Mesendoderm (in vitro differentiated cells): Measurements from ENCODE around the gene FGA.

Experiments used
- DNase-seq: peaks from one replicate; pipeline ENCODE4 v3.0.0; 2013
- H2AK5ac ChIP-seq: 2 replicates; pipeline ENCODE4 v1.6.1; 2013; ENCODE audit warnings: low read length, inconsistent platforms
- H2BK120ac ChIP-seq: 2 replicates; pipeline ENCODE4 v1.6.1; 2013; ENCODE audit warnings: low read depth, mild to moderate bottlenecking, low read length, moderate library complexity, mixed read lengths
- H2BK15ac ChIP-seq: replicated peaks from 2 replicates; pipeline ENCODE4 v1.6.1; 2013; ENCODE audit warnings: low read depth, mild to moderate bottlenecking, moderate library complexity
- H2BK5ac ChIP-seq: 2 replicates; pipeline ENCODE4 v1.6.1; 2013; ENCODE audit warnings: low read length, inconsistent platforms
- H3K18ac ChIP-seq: 2 replicates; pipeline ENCODE4 v1.6.1; 2013; ENCODE audit warnings: mild to moderate bottlenecking, low read length, mixed read lengths
- H3K23ac ChIP-seq: one replicate; pipeline ENCODE4 v1.6.1; 2013; ENCODE audit warnings: low read length
- H3K27ac ChIP-seq: 2 replicates; pipeline ENCODE4 v1.5.1; 2013; ENCODE audit warnings: low read depth, mild to moderate bottlenecking, inconsistent platforms, low read length, moderate library complexity
- H3K27me3 ChIP-seq: 2 replicates; pipeline ENCODE4 v1.6.1; 2013; ENCODE audit warnings: low read length, control low read depth, mild to moderate bottlenecking, inconsistent platforms; ENCODE audit not compliant: insufficient read depth, poor library complexity
- H3K36me3 ChIP-seq: 2 replicates; pipeline ENCODE4 v1.6.1; 2013; ENCODE audit warnings: low read length, inconsistent platforms; ENCODE audit not compliant: control insufficient read depth, insufficient read depth
- H3K4ac ChIP-seq: one replicate; pipeline ENCODE4 v1.6.1; 2013; ENCODE audit warnings: low read depth, mild to moderate bottlenecking, low read length, moderate library complexity
- H3K4me1 ChIP-seq: 2 replicates; pipeline ENCODE4 v1.6.1; 2013; ENCODE audit warnings: low read depth, low read length, inconsistent platforms; ENCODE audit not compliant: control insufficient read depth
- H3K4me2 ChIP-seq: 2 replicates; pipeline ENCODE4 v1.6.1; 2013; ENCODE audit warnings: low read length
- H3K4me3 ChIP-seq: 2 replicates; pipeline ENCODE4 v1.5.1; 2013; ENCODE audit warnings: mild to moderate bottlenecking, low read length
- H3K56ac ChIP-seq: one replicate; pipeline ENCODE4 v1.6.1; 2013; ENCODE audit warnings: low read length
- H3K79me1 ChIP-seq: 2 replicates; pipeline ENCODE4 v1.6.1; 2013; ENCODE audit warnings: low read length, inconsistent platforms
- H3K79me2 ChIP-seq: 2 replicates; pipeline ENCODE4 v1.6.1; 2013; ENCODE audit warnings: mild to moderate bottlenecking, low read length; ENCODE audit not compliant: control insufficient read depth, insufficient read depth
- H3K9ac ChIP-seq: 2 replicates; pipeline ENCODE4 v1.6.1; 2013; ENCODE audit warnings: low read length, inconsistent platforms
- H4K5ac ChIP-seq: one replicate; pipeline ENCODE4 v1.6.1; 2013; ENCODE audit warnings: low read length
- H4K8ac ChIP-seq: one replicate; pipeline ENCODE4 v1.6.1; 2013; ENCODE audit warnings: low read depth, mild to moderate bottlenecking, control low read depth, low read length, moderate library complexity
- WGBS: extraction: QIAGEN DNeasy Blood & Tissue Kit; methylation state at CpG from one replicate; pipeline ENCODE4 v1.1.7; 2013; ENCODE audit warnings: low lambda C conversion rate, missing lambda C conversion rate; ENCODE audit not compliant: insufficient coverage; ENCODE audit errors: extremely low coverage; 5-methylcytosine and 5-hydroxymethylcytosine counted together

Gene FGA

GRCh38 chr4:154569584-154569983 lies 21.0 kb downstream of the FGA start:
- Histone ChIP-seq H3K4me2 (no peak overlapping the region), H3K9ac (no peak overlapping the region), H2BK120ac (no peak overlapping the region), H3K36me3 (no peaks in the 10 kb centered on the region), H3K27ac (no peak overlapping the region), H3K4me3 (no peak overlapping the region), H3K23ac (no peak overlapping the region), H3K27me3 (no peaks in the 10 kb centered on the region), H3K4ac (no peak overlapping the region), H3K79me1 (no peaks in the 10 kb centered on the region), H2AK5ac (no peak overlapping the region), H3K79me2 (no peaks in the 10 kb centered on the region), H2BK5ac (no peak overlapping the region), H4K5ac (no peak overlapping the region), H3K56ac (no peak overlapping the region), H3K4me1 (no peaks in the 10 kb centered on the region), H4K8ac (no peak overlapping the region), H2BK15ac (no peak overlapping the region), H3K18ac (no peak overlapping the region)
- DNase-seq, result no peak
- WGBS, result no CpG with 5 or more reads among the region's 5 CpGs

GRCh38 chr4:154569028-154569427 lies 21.5 kb downstream of the FGA start:
- H3K79me1 ChIP-seq, result no peaks in the 10 kb centered on the region

GRCh38 chr4:154566639-154567204 lies 23.8 kb downstream of the FGA start:
- H4K8ac ChIP-seq, result no peak overlapping the region
- no peak overlapping the region for H2AK5ac ChIP-seq
- no peaks in the 10 kb centered on the region for H3K36me3 ChIP-seq
- no peaks in the 10 kb centered on the region for H3K4me1 ChIP-seq
- H2BK15ac ChIP-seq, result no peak overlapping the region
- H3K27ac ChIP-seq, result no peak overlapping the region
- no CpG with 5 or more reads among the region's 5 CpGs for whole genome bisulfite sequencing
- no peak overlapping the region for H3K23ac ChIP-seq
- no peaks in the 10 kb centered on the region for H3K27me3 ChIP-seq
- DNase-seq, result no peak
- no peaks in the 10 kb centered on the region for H3K79me2 ChIP-seq
- no peak overlapping the region for H3K4me3 ChIP-seq
- no peak overlapping the region for H3K9ac ChIP-seq
- no peak overlapping the region for H3K4me2 ChIP-seq
- no peaks in the 10 kb centered on the region for H3K79me1 ChIP-seq
- no peak overlapping the region for H2BK5ac ChIP-seq
- H3K56ac ChIP-seq, result no peak overlapping the region
- no peak overlapping the region for H4K5ac ChIP-seq
- H3K18ac ChIP-seq, result no peak overlapping the region
- H2BK120ac ChIP-seq, result no peak overlapping the region
- H3K4ac ChIP-seq, result no peak overlapping the region

More at GRCh38 chr4:154569028-154569427, 21.5 kb downstream of the FGA start:
- WGBS, result no CpG with 5 or more reads among the region's 3 CpGs
- H3K4me1 ChIP-seq, result no peaks in the 10 kb centered on the region
- no peak overlapping the region for H2BK120ac ChIP-seq
- no peak overlapping the region for H3K18ac ChIP-seq
- no peak overlapping the region for H3K4me3 ChIP-seq
- no peak overlapping the region for H4K8ac ChIP-seq
- no peak overlapping the region for H3K9ac ChIP-seq
- H3K36me3 ChIP-seq, result no peaks in the 10 kb centered on the region
- H3K27ac ChIP-seq, result no peak overlapping the region
- H3K4ac ChIP-seq, result no peak overlapping the region
- no peak overlapping the region for H4K5ac ChIP-seq
- no peak overlapping the region for H3K23ac ChIP-seq
- H2BK15ac ChIP-seq, result no peak overlapping the region
- no peak overlapping the region for H2BK5ac ChIP-seq
- no peak overlapping the region for H3K4me2 ChIP-seq
- no peak overlapping the region for H2AK5ac ChIP-seq
- no peaks in the 10 kb centered on the region for H3K27me3 ChIP-seq
- H3K56ac ChIP-seq, result no peak overlapping the region
- DNase-seq, result no peak
- no peaks in the 10 kb centered on the region for H3K79me2 ChIP-seq

- Histone ChIP-seq H3K79me2 (no peaks in the 10 kb centered on the region), H3K27ac (no peak overlapping the region), H2BK120ac (no peak overlapping the region)
These were observed 24.8 kb downstream of the FGA start for GRCh38 chr4:154565704-154566103.

GRCh38 chr4:154564311-154564710 lies 26.2 kb downstream of the FGA start:
- no peak for DNase-seq
- no CpG with 5 or more reads among the region's 1 CpG for WGBS
- no peak overlapping the region for H3K23ac ChIP-seq
- no peaks in the 10 kb centered on the region for H3K27me3 ChIP-seq
- no peaks in the 10 kb centered on the region for H3K79me1 ChIP-seq
- no peaks in the 10 kb centered on the region for H3K36me3 ChIP-seq
- H4K5ac ChIP-seq, result no peak overlapping the region
- H2BK120ac ChIP-seq, result no peak overlapping the region
- no peak overlapping the region for H2AK5ac ChIP-seq
- H3K18ac ChIP-seq, result no peak overlapping the region
- H2BK5ac ChIP-seq, result no peak overlapping the region
- no peak overlapping the region for H3K9ac ChIP-seq
- no peaks in the 10 kb centered on the region for H3K79me2 ChIP-seq
- no peak overlapping the region for H2BK15ac ChIP-seq
- no peak overlapping the region for H3K56ac ChIP-seq
- no peak overlapping the region for H3K4ac ChIP-seq
- H4K8ac ChIP-seq, result no peak overlapping the region
- H3K4me2 ChIP-seq, result no peak overlapping the region
- no peak overlapping the region for H3K4me3 ChIP-seq
- H3K4me1 ChIP-seq, result no peaks in the 10 kb centered on the region
- no peak overlapping the region for H3K27ac ChIP-seq

More at GRCh38 chr4:154565704-154566103, 24.8 kb downstream of the FGA start:
- Histone ChIP-seq H3K4me1 (no peaks in the 10 kb centered on the region), H2BK15ac (no peak overlapping the region), H4K5ac (no peak overlapping the region), H3K4me3 (no peak overlapping the region), H4K8ac (no peak overlapping the region), H3K9ac (no peak overlapping the region), H2AK5ac (no peak overlapping the region), H3K36me3 (no peaks in the 10 kb centered on the region), H3K4me2 (no peak overlapping the region), H3K79me1 (no peaks in the 10 kb centered on the region), H2BK5ac (no peak overlapping the region), H3K23ac (no peak overlapping the region), H3K27me3 (no peaks in the 10 kb centered on the region), H3K18ac (no peak overlapping the region), H3K56ac (no peak overlapping the region), H3K4ac (no peak overlapping the region)
- WGBS, result no CpG with 5 or more reads among the region's 6 CpGs
- no peak for DNase-seq

GRCh38 chr4:154562697-154563254 lies 27.8 kb downstream of the FGA start, which contains the start of gene FGB:
FGB (plus strand) TSS chr4:154563011; CDS start chr4:154563019, 8 bp downstream.
- no CpG with 5 or more reads among the region's 2 CpGs for WGBS
- no peaks in the 10 kb centered on the region for H3K4me1 ChIP-seq
- no peaks in the 10 kb centered on the region for H3K36me3 ChIP-seq
- no peak within 1 kb of the TSS for H2BK15ac ChIP-seq
- H3K79me2 ChIP-seq, result no peaks in the 10 kb centered on the region
- no peak within 1 kb of the TSS for H4K5ac ChIP-seq
- no peak within 1 kb of the TSS for H2BK120ac ChIP-seq
- no peak within 1 kb of the TSS for H3K4ac ChIP-seq
- H2BK5ac ChIP-seq, result no peak within 1 kb of the TSS
- no peak within 1 kb of the TSS for H3K27ac ChIP-seq
- H3K79me1 ChIP-seq, result no peaks in the 10 kb centered on the region
- no peak within 1 kb of the TSS for H3K23ac ChIP-seq
- H4K8ac ChIP-seq, result no peak within 1 kb of the TSS
- H2AK5ac ChIP-seq, result no peak within 1 kb of the TSS
- DNase-seq, result no peak
- no peak within 1 kb of the TSS for H3K56ac ChIP-seq
- no peak within 1 kb of the TSS for H3K9ac ChIP-seq
- no peak within 1 kb of the TSS for H3K18ac ChIP-seq
- H3K4me2 ChIP-seq, result no peak within 1 kb of the TSS
- H3K27me3 ChIP-seq, result no peaks in the 10 kb centered on the region
- no peak within 1 kb of the TSS for H3K4me3 ChIP-seq
